ENCODE results near the gene EGFR.

Gene EGFR

DNA sequence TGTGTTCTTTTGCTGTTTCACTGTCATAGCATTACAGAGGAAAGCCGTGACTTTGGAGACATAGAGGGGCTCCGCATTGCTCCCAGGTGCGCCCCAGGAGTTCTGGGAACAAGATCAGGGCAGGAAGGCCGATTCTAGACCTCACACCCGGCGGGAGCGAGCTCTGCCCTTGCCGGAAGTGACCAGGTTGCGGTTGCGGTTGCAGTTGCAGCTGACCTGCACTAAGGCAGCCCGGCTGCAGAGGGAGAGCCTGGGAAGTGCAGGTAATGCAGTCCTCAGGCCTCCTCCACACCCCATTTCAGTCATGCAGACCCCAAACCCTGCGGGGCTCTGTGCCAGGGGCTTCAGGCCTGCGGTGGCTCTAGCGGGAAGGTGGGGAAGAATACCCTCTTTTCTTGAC is 216.3 kb downstream of the EGFR start:
- TF ChIP-seq, protein P1, sequence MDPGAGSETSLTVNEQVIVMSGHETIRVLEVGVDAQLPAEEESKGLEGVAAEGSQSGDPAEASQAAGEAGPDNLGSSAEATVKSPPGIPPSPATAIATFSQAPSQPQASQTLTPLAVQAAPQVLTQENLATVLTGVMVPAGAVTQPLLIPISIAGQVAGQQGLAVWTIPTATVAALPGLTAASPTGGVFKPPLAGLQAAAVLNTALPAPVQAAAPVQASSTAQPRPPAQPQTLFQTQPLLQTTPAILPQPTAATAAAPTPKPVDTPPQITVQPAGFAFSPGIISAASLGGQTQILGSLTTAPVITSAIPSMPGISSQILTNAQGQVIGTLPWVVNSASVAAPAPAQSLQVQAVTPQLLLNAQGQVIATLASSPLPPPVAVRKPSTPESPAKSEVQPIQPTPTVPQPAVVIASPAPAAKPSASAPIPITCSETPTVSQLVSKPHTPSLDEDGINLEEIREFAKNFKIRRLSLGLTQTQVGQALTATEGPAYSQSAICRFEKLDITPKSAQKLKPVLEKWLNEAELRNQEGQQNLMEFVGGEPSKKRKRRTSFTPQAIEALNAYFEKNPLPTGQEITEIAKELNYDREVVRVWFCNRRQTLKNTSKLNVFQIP (CRISPR knock-in tag; IDR thresholded peaks at IDR 0.05; ENCODE audit: borderline replicate concordance, low read depth): no peak
- no peak for TF ChIP-seq GLIS3 (CRISPR knock-in tag; IDR thresholded peaks at IDR 0.05)
- no peak for ATAC-seq

DNA sequence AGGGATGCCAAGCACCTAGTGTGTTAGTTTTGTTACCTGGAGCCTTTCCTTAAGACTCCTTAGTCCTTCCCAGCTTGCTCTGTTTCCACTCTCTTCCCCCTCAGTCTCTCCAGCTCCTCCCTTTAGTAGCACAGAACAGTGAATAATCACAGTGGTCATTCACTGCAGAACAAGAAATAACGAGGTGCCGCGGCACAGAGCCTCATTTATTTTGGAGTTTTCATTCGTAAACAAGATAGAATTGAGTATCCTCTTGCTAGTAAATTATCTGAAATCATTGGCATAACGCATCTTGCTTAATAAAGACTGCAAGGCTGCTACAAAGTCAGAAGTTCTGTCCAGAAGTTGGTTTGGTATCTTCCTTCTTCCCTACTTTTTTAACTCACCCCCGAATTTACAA is 217.0 kb downstream of the EGFR start:
- ATAC-seq: no peak
- no peak for TF ChIP-seq TOX (CRISPR knock-in tag; IDR thresholded peaks at IDR 0.05; ENCODE audit: borderline replicate concordance)
- TF ChIP-seq, protein P2, sequence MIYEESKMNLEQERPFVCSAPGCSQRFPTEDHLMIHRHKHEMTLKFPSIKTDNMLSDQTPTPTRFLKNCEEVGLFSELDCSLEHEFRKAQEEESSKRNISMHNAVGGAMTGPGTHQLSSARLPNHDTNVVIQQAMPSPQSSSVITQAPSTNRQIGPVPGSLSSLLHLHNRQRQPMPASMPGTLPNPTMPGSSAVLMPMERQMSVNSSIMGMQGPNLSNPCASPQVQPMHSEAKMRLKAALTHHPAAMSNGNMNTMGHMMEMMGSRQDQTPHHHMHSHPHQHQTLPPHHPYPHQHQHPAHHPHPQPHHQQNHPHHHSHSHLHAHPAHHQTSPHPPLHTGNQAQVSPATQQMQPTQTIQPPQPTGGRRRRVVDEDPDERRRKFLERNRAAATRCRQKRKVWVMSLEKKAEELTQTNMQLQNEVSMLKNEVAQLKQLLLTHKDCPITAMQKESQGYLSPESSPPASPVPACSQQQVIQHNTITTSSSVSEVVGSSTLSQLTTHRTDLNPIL (CRISPR knock-in tag; IDR thresholded peaks at IDR 0.05; ENCODE audit: low read depth): no peak
- TF ChIP-seq, protein P3, sequence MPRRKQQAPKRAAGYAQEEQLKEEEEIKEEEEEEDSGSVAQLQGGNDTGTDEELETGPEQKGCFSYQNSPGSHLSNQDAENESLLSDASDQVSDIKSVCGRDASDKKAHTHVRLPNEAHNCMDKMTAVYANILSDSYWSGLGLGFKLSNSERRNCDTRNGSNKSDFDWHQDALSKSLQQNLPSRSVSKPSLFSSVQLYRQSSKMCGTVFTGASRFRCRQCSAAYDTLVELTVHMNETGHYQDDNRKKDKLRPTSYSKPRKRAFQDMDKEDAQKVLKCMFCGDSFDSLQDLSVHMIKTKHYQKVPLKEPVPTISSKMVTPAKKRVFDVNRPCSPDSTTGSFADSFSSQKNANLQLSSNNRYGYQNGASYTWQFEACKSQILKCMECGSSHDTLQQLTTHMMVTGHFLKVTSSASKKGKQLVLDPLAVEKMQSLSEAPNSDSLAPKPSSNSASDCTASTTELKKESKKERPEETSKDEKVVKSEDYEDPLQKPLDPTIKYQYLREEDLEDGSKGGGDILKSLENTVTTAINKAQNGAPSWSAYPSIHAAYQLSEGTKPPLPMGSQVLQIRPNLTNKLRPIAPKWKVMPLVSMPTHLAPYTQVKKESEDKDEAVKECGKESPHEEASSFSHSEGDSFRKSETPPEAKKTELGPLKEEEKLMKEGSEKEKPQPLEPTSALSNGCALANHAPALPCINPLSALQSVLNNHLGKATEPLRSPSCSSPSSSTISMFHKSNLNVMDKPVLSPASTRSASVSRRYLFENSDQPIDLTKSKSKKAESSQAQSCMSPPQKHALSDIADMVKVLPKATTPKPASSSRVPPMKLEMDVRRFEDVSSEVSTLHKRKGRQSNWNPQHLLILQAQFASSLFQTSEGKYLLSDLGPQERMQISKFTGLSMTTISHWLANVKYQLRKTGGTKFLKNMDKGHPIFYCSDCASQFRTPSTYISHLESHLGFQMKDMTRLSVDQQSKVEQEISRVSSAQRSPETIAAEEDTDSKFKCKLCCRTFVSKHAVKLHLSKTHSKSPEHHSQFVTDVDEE (CRISPR knock-in tag; IDR thresholded peaks at IDR 0.05): no peak
- TF ChIP-seq, protein P4, sequence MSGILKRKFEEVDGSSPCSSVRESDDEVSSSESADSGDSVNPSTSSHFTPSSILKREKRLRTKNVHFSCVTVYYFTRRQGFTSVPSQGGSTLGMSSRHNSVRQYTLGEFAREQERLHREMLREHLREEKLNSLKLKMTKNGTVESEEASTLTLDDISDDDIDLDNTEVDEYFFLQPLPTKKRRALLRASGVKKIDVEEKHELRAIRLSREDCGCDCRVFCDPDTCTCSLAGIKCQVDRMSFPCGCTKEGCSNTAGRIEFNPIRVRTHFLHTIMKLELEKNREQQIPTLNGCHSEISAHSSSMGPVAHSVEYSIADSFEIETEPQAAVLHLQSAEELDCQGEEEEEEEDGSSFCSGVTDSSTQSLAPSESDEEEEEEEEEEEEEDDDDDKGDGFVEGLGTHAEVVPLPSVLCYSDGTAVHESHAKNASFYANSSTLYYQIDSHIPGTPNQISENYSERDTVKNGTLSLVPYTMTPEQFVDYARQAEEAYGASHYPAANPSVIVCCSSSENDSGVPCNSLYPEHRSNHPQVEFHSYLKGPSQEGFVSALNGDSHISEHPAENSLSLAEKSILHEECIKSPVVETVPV (CRISPR knock-in tag; IDR thresholded peaks at IDR 0.05): no peak

DNA sequence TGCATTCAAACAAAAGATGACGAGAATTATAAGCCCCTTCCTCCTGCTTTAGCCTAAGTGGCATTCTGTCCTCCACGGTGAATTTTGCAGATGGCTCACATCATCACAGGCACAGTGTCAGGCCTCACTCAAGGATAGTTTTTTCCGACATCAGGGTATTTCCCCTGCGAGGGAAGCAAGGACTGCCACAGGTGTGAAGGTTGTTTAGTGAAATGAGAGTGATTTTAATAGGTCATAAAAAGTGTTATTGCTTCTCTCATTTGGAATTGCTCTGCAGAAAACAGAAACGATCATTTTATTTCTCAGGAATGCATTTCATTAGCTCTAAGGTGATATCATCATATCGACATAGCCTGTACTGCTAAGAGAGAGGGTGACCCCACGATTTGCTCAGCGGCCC is 217.7 kb downstream of the EGFR start:
- TF ChIP-seq ZNF70 (CRISPR knock-in tag; IDR thresholded peaks at IDR 0.05) (no peak), BACH2 (CRISPR knock-in tag; IDR thresholded peaks at IDR 0.05; ENCODE audit: borderline replicate concordance) (no peak), CSDC2 (CRISPR knock-in tag; IDR thresholded peaks at IDR 0.05) (no peak), ZC3H10 (CRISPR knock-in tag; IDR thresholded peaks at IDR 0.05) (no peak), ZNF565 (CRISPR knock-in tag; conservative IDR thresholded peaks at IDR 0.05; ENCODE audit: low read depth) (no peak), ESRRG (CRISPR knock-in tag; IDR thresholded peaks at IDR 0.05) (no peak)
- TF ChIP-seq, protein P5, sequence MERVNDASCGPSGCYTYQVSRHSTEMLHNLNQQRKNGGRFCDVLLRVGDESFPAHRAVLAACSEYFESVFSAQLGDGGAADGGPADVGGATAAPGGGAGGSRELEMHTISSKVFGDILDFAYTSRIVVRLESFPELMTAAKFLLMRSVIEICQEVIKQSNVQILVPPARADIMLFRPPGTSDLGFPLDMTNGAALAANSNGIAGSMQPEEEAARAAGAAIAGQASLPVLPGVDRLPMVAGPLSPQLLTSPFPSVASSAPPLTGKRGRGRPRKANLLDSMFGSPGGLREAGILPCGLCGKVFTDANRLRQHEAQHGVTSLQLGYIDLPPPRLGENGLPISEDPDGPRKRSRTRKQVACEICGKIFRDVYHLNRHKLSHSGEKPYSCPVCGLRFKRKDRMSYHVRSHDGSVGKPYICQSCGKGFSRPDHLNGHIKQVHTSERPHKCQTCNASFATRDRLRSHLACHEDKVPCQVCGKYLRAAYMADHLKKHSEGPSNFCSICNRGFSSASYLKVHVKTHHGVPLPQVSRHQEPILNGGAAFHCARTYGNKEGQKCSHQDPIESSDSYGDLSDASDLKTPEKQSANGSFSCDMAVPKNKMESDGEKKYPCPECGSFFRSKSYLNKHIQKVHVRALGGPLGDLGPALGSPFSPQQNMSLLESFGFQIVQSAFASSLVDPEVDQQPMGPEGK (CRISPR knock-in tag; IDR thresholded peaks at IDR 0.05; ENCODE audit: borderline replicate concordance): no peak
- no peak for ATAC-seq

DNA sequence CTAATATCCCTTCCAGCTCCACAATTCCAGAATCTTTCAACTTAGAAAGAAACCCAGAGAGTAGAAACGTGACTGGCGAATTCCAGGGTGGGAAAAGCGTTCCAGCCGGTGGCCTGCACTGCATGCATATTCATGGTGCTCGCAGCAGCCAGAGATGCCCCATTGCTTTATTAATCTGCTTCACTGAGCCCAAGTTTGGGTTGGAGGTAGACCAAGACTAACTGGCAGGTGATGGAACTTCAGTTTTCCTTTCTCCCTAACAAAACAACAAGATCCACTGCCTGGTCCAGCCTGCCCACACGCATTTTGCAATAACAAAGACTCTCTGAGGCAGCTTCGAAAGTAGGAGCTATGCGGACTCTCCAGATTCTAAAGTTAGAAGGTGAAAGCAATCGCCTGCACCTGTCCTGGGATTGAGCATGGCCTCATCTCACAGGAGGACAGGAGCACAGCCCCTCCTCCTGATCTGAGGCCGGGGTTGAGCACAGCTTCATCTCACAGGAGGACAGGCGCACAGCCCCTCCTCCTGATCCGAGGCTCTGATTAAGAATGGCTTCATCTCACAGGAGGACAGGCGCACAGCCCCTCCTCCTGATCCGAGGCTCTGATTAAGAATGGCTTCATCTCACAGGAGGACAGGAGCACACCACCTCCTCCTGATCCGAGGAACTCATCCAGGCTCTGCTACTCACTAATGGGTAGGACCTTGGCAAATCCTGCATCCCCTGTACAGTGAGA is 218.5 kb downstream of the EGFR start:
- TF ChIP-seq ESRRG (CRISPR knock-in tag; IDR thresholded peaks at IDR 0.05): no peak
- TF ChIP-seq, protein P2 (CRISPR knock-in tag; IDR thresholded peaks at IDR 0.05; ENCODE audit: low read depth): no peak

DNA sequence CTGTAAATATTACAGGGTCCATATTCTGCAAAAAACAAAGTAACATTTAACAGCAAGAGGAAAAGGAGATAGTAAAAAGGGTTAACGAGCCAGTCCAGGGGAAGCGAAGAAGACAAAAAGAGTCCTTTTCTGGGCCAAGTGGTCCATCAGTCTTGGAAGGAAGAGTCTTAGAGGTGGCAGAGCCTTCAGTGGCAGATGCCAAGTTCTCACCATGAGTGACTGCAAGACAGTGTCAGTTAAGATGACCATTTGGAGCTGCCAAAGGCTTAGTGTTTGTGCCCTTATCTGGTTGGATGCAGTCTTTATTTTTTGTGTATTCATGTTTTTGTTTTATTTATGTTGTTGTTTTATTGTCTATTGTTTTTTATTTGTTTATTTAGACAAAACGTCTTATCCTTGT is 220.6 kb downstream of the EGFR start:
- TF ChIP-seq ISL1 (CRISPR knock-in tag; IDR thresholded peaks at IDR 0.05): no peak
- TF ChIP-seq, protein P3 (CRISPR knock-in tag; IDR thresholded peaks at IDR 0.05): no peak
- no peak for TF ChIP-seq CSDC2 (CRISPR knock-in tag; IDR thresholded peaks at IDR 0.05)
- no peak for TF ChIP-seq SNAI2 (CRISPR knock-in tag; IDR thresholded peaks at IDR 0.05)
- no peak for TF ChIP-seq ZC3H10 (CRISPR knock-in tag; IDR thresholded peaks at IDR 0.05)
- TF ChIP-seq, protein P1 (CRISPR knock-in tag; IDR thresholded peaks at IDR 0.05; ENCODE audit: borderline replicate concordance, low read depth): no peak
- no peak for TF ChIP-seq ZFP30 (CRISPR knock-in tag; IDR thresholded peaks at IDR 0.05)
- no peak for TF ChIP-seq BACH2 (CRISPR knock-in tag; IDR thresholded peaks at IDR 0.05; ENCODE audit: borderline replicate concordance)
- TF ChIP-seq ZNF8 (CRISPR knock-in tag; IDR thresholded peaks at IDR 0.05): no peak
- no peak for TF ChIP-seq ESRRG (CRISPR knock-in tag; IDR thresholded peaks at IDR 0.05)
- no peak for ATAC-seq

More for the DNA sequence above, 218.5 kb downstream of the EGFR start:
- ATAC-seq: no peak

All from SK-N-SH treated with all-trans-retinoic acid at 6 μM for 48 hours (cell line).